GM18873 (cell line): Measurements from ENCODE around the gene PKIB.
"Not testable (repeated sequence)": the region's sequence is repeated elsewhere in the genome, so short reads cannot be mapped to it uniquely, and the experiment has no call there.

Experiments
- ATAC-seq: cut with Tn5 transposase; IDR thresholded peaks from one replicate; pipeline ENCODE4 v1.9.1; 2021; ENCODE audit warnings: mild to moderate bottlenecking, moderate library complexity, moderate number of reproducible peaks; ENCODE audit not compliant: unreplicated experiment, low FRiP score

Gene PKIB

GRCh38 chr6:122620428-122620827 lies 10.2 kb downstream of the PKIB start:
- no peak for ATAC-seq

- no peak for ATAC-seq
Observed at GRCh38 chr6:122620902-122621301, 10.7 kb downstream of the PKIB start.

- ATAC-seq = no peak
Observed at GRCh38 chr6:122621638-122622037, 11.4 kb downstream of the PKIB start.

GRCh38 chr6:122622479-122622878 lies 12.3 kb downstream of the PKIB start:
- no peak for ATAC-seq

- no peak for ATAC-seq
Observed at GRCh38 chr6:122623279-122623678, 13.1 kb downstream of the PKIB start.

- ATAC-seq = no peak
Observed at GRCh38 chr6:122624853-122625252, 14.6 kb downstream of the PKIB start.

- ATAC-seq = no peak
Observed at GRCh38 chr6:122628714-122629113, 18.5 kb downstream of the PKIB start.

GRCh38 chr6:122631571-122632249 lies 21.5 kb downstream of the PKIB start:
- no peak for ATAC-seq

- no peak for ATAC-seq
Observed at GRCh38 chr6:122640366-122640765, 30.2 kb downstream of the PKIB start.

- no peak for ATAC-seq
Observed at GRCh38 chr6:122641819-122642218, 31.6 kb downstream of the PKIB start.

GRCh38 chr6:122642604-122643003 lies 32.4 kb downstream of the PKIB start:
- ATAC-seq = not testable (repeated sequence)

- ATAC-seq = no peak
Observed at GRCh38 chr6:122645256-122645655, 35.1 kb downstream of the PKIB start.

- no peak for ATAC-seq
Observed at GRCh38 chr6:122647765-122648164, 37.6 kb downstream of the PKIB start.

- no peak for ATAC-seq
Observed at GRCh38 chr6:122648726-122649125, 38.5 kb downstream of the PKIB start.

GRCh38 chr6:122649701-122650100 lies 39.5 kb downstream of the PKIB start:
- ATAC-seq = no peak

GRCh38 chr6:122650403-122650802 lies 40.2 kb downstream of the PKIB start:
- ATAC-seq = no peak

GRCh38 chr6:122651031-122651430 lies 40.8 kb downstream of the PKIB start:
- ATAC-seq = no peak

- no peak for ATAC-seq
Observed at GRCh38 chr6:122651604-122652003, 41.4 kb downstream of the PKIB start.

GRCh38 chr6:122652431-122652830 lies 42.2 kb downstream of the PKIB start:
- no peak for ATAC-seq

- no peak for ATAC-seq
Observed at GRCh38 chr6:122653094-122653493, 42.9 kb downstream of the PKIB start.

- ATAC-seq = no peak
Observed at GRCh38 chr6:122654012-122654411, 43.8 kb downstream of the PKIB start.

GRCh38 chr6:122657601-122658000 lies 47.4 kb downstream of the PKIB start:
- no peak for ATAC-seq

GRCh38 chr6:122660296-122660695 lies 50.1 kb downstream of the PKIB start:
- ATAC-seq = no peak
